ENCODE data around the gene RANBP3L.

Gene RANBP3L

GRCh38 chr5:36241631-36242533 lies 59.8 kb downstream of the RANBP3L start, which contains the start of gene NADK2:
TSS of gene NADK2 (minus strand) at chr5:36241925. CDS start at chr5:36241798, 127 bp downstream.
- peak; percentile 98 for DNase-seq

DNA sequence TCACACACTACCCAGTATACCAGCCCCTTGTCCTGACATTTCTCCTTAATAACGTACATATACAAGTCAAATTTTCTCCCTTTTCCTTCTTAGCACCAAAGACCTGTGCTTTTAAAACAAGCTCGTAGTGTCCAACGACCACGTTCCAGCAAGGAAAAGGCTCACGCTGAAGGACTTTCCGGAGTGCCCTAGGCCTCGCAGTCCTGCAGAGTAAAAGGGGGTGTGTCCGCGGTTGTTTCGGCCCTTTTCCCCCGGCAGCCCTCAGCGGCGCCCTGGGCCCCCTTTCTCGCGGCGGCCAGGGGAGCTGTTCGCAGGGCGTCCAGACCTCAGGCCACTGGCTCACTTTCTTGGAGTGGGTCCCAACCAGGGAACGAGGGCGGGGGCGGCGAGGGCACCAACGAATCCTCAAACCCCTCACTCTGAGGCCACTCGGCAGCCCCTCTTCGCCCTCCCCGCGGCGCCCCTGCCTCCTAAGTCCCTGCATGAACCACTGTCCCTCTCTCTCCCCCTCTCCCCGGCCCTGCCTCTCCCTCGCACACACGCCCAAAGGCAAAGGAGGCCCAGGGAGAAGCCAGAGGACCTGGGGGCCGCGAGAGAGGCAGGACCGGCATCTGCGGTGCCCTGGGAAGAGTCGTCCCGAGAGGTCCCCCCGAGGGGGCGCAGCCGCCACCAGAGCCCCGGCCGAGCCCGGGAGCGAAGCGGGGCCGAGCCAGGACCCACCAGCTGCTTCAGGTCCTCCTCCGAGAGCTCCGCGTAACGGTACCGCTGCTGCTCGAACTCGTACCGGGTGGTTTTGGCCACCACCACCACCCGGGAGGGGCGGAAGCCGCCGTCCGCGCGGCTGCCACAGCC lies 60.7 kb downstream of the RANBP3L start:
- peak; percentile 32 for DNase-seq

GRCh38 chr5:36239370-36240293 lies 62.1 kb downstream of the RANBP3L start:
- no peak for DNase-seq

- DNase-seq = no peak
These were observed 63.0 kb downstream of the RANBP3L start for GRCh38 chr5:36238502-36239295.

- no peak for DNase-seq
These were observed 64.0 kb downstream of the RANBP3L start for GRCh38 chr5:36237751-36238150.

GRCh38 chr5:36236801-36237200 lies 64.9 kb downstream of the RANBP3L start:
- no peak for DNase-seq

- DNase-seq = no peak
These were observed 69.2 kb downstream of the RANBP3L start for GRCh38 chr5:36232533-36232932.

DNA sequence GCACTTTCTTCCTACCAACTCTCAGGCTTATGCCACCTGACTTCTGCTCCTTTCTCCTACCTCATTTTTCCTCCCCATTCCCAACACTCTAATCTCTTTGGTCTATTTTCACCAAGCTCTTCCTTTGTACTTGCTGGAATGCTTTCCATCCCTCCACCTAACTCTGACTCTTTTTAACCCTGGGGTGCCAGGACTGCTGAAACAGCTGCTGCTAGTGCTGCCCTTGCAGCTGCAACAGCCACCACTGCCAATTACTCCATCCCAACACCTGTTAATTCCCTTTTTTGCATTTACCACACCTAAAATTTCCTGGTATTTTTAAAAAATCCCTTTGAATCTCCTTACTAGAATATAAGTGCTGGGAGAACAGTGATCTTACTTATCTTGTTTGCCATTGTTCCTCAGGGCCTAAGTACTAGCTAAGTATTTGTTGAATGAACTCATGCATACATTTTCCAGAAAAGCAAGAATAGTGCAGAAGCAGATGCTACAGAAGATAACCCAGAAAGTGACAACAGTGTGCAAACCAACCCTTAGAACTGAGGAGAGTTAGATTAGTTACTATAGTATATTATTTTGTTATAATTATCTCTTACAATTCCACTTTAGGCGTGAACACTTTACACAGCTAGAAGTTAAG lies 71.4 kb downstream of the RANBP3L start:
- DNase-seq = no peak

DNA sequence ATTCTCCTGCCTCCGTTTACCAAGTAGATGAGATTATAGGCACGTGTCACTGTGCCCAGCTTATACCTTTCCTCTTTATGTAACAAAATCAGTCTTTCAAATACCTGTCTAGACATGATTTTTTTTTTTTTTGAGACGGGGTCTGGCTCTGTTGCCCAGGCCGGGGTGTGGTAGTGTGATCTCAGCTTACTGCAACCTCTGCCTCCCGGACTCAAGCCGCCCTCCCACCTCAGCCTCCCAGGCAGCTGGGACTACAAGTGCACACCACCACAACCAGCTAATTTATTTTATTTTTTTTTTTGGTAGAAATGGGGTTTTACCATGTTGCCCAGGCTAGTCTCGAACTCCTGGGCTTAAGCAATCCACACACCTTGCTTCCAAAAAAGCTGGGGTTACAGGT lies 73.2 kb downstream of the RANBP3L start:
- no peak for DNase-seq

DNA sequence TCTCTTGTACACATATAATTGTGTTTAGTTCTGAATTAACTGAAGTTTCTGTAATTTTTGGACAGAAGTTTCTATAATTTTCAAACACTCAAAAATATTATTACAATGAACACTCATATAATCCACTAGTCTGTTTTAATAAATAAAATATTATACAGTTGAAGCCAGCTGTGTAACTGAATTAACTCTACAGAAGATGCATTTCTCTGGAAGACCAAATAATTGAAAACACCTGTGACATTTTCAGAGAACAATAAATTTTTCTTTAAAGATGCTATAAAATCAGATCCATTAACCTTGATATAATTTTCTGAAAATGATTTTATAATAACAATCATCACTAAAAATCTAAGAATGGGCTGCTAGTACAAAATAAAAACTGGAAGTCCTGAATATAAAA lies 74.7 kb downstream of the RANBP3L start:
- no peak for DNase-seq

DNA sequence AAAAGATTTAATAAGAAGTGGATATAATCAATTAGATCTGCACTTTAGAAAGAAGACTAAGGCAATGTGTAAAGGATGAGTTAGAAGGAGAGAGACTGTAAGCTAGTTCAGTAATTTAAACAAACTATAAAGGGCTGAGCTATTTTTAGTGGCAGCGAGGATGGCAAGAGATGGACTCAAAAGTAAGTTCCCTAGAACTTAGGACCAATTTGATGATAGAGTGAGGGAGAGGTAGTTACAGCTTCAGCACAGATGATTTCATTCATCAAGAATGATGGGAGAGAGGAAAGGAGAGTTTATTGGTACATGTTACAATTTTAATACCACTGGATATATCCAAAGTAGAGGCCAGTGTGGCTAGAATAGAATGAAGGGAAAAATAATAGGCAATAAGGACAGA lies 79.1 kb downstream of the RANBP3L start:
- no peak for DNase-seq

DNA sequence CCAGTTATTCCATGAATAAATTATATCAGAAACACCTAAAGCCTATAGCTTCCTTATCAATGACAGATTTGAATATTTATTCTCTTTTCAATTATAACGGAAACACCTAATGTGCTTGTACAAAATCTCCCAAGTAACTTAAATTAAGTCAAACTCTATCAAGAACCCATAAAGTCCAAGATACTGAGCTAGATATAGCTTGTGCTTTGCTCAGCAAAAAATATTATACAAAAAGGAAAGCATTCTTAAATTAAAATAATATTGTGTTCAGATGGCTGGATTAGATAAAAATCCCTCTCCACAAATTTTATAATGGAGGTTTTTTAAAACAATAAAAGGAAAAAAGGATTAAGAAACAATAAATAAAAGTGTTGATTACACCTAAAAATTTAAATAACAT lies 83.7 kb downstream of the RANBP3L start:
- no peak for DNase-seq

GRCh38 chr5:36217567-36217966 lies 84.1 kb downstream of the RANBP3L start:
- no peak for DNase-seq

DNA sequence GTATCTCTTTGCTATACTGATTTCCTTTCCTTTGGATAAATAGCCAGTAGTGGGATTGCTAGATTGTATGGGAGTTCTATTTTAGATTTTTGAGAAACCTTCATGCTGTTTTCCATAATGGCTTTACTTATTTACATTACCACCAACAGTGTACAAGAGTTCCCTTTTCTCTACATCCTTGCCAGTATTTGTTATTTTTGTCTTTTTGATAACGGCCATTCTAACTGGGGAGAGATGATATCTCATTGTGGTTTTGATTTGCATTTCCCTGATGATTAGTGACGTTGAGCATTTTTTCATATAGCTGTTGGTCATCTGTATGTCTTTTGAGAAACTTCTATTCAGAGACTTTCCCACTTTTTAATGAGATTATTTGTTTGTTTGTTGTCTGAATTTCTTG lies 85.8 kb downstream of the RANBP3L start:
- DNase-seq = no peak

GRCh38 chr5:36214436-36214835 lies 87.3 kb downstream of the RANBP3L start:
- DNase-seq = no peak

GRCh38 chr5:36209664-36210063 lies 92.0 kb downstream of the RANBP3L start:
- no peak for DNase-seq

DNA sequence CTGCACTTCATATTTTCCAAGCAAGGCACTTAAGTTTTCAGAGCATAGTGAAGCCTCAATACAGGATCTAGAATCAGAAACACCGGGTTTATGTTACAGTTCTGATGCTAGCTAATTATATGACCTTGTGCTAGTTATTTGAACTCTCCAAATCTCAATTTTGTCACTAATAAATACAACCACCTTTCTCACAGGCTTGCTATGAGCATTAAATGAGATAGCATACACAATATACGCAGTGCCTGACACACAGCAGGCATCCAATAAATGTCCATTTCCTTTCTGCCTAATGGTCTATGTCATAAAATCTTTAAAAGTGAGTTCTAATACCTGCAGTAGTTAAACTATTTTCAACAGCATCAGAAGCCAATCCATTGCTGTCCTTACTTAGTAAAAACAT lies 92.9 kb downstream of the RANBP3L start:
- DNase-seq = no peak

- DNase-seq = no peak
These were observed 94.8 kb downstream of the RANBP3L start for GRCh38 chr5:36206913-36207312.

GRCh38 chr5:36205329-36205728 lies 96.4 kb downstream of the RANBP3L start:
- no peak for DNase-seq

DNA sequence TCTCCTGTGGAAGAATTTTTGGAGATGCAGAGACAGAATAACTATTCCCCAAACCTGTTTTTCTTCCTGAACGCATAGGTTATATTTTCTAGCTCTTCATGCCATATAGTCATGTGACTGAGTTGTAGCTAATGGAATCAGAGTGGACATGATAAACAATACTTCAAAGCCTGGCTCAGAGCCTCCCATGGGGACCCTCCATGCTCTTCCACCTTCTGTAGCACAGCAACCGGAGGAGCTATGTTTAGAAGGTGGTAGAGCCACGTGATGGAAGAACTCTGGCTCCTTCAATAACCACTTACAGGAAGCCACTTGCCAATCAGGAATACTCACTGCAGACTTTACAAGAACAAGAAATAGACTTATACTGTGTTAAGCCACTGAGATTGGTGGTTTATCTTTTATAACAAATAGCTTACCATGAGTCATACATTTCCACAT lies 99.2 kb downstream of the RANBP3L start:
- DNase-seq = no peak

DNA sequence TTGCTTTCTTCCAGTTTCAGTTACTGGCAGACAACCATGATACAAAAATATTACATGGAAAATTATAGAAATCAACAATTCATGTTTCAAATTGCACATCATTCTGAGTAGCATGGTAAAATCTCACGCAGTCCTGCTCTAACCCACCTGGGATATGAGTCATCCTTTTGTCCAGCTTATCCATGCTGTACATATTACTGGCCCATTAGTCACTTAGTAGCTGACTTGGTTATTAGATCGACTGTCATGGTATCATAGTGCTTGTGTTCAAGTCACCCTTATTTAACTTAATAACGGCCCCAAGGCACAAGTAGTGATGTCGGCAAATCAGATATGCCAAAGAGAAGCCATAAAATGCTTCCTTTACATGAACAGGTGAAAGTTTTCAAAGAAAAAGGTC lies 101.2 kb downstream of the RANBP3L start:
- DNase-seq = no peak
